HEK293 (cell line): ENCODE data around the gene FGF12.

Experiments used
- CTCF ChIA-PET: fragments of 350-600 bp; formaldehyde crosslinking; extraction: SDS; loops from one replicate; lab custom pipeline; 2021; ENCODE audit warnings: antibody characterized with exemption; lab: Yijun Ruan, JAX
- POLR2A ChIA-PET: fragments of 300-600 bp; formaldehyde crosslinking; extraction: SDS; loops from one replicate; lab custom pipeline; 2020; ENCODE audit warnings: antibody characterized with exemption, inconsistent platforms; lab: Yijun Ruan, JAX
- H3K27ac ChIP-seq: fragments of 200-500 bp; sonication (Bioruptor generic); 2 replicates; pipeline ENCODE4 v1.5.1; 2014; ENCODE audit warnings: low read depth, low read length, control low read depth, inconsistent platforms; ENCODE audit errors: extremely low read depth
- H3K36me3 ChIP-seq, 2 experiments: fragments of 200-500 bp in 1 of 2; sonication (Bioruptor generic) in 1 of 2; 1 replicate in 1 of 2; 2 replicates in 1 of 2; pipeline ENCODE4 v1.5.1; 2014 to 2017; ENCODE audit warnings: inconsistent platforms in 2 of 2, low read length in 2 of 2; ENCODE audit not compliant: control insufficient read depth in 2 of 2, insufficient read depth in 1 of 2
- H3K4me1 ChIP-seq: fragments of 200-500 bp; sonication (Bioruptor generic); 2 replicates; pipeline ENCODE4 v1.5.1; 2014; ENCODE audit warnings: mild to moderate bottlenecking, low read length, inconsistent platforms; ENCODE audit not compliant: control insufficient read depth, insufficient read depth
- H3K4me3 ChIP-seq: 2 replicates; pipeline ENCODE4 v1.5.1; 2011; ENCODE audit warnings: low read depth, mild to moderate bottlenecking, control low read depth, low read length, moderate library complexity
- H3K9me3 ChIP-seq: fragments of 200-500 bp; sonication (Bioruptor generic); 2 replicates; pipeline ENCODE4 v1.5.1; 2014; ENCODE audit warnings: low read depth, low read length, inconsistent platforms; ENCODE audit not compliant: control insufficient read depth, insufficient read depth
- OVOL3 ChIP-seq: fragments of 450-650 bp; formaldehyde crosslinking; IDR thresholded peaks from 2 replicates; pipeline ENCODE4 v1.5.1; 2016; ENCODE audit warnings: missing biosample characterization, missing genetic modification characterization
- PRDM4 ChIP-seq: fragments of 450-650 bp; formaldehyde crosslinking; IDR thresholded peaks from 2 replicates; pipeline ENCODE4 v1.5.1; 2017; ENCODE audit warnings: missing biosample characterization, missing genetic modification characterization
- REPIN1 ChIP-seq: fragments of 450-650 bp; formaldehyde crosslinking; IDR thresholded peaks from 2 replicates; pipeline ENCODE4 v1.5.1; 2017; ENCODE audit warnings: missing biosample characterization, missing genetic modification characterization, low read depth
- SALL2 ChIP-seq: fragments of 450-650 bp; formaldehyde crosslinking; IDR thresholded peaks from 2 replicates; pipeline ENCODE4 v1.5.0; 2017; ENCODE audit warnings: missing biosample characterization, mild to moderate bottlenecking, missing genetic modification characterization, borderline replicate concordance
- TRIM28 ChIP-seq: IDR thresholded peaks from 2 replicates; pipeline ENCODE4 v1.6.1; 2011; ENCODE audit warnings: low read length, control low read depth, borderline replicate concordance
- ZBTB20 ChIP-seq: fragments of 450-650 bp; formaldehyde crosslinking; IDR thresholded peaks from 2 replicates; pipeline ENCODE4 v1.5.1; 2016; ENCODE audit warnings: missing biosample characterization, missing genetic modification characterization
- ZBTB6 ChIP-seq: fragments of 450-650 bp; formaldehyde crosslinking; IDR thresholded peaks from 2 replicates; pipeline ENCODE4 v1.5.1; 2017; ENCODE audit warnings: missing biosample characterization, missing genetic modification characterization
- ZFP3 ChIP-seq: fragments of 450-650 bp; formaldehyde crosslinking; IDR thresholded peaks from 2 replicates; pipeline ENCODE4 v1.5.1; 2016; ENCODE audit warnings: low read depth, missing biosample characterization, missing genetic modification characterization
- ZNF18 ChIP-seq: fragments of 450-650 bp; formaldehyde crosslinking; IDR thresholded peaks from 2 replicates; pipeline ENCODE4 v1.5.1; 2016; ENCODE audit warnings: missing biosample characterization, missing genetic modification characterization
- ZNF37A ChIP-seq: fragments of 450-650 bp; IDR thresholded peaks from 2 replicates; pipeline ENCODE4 v1.5.1; 2018; ENCODE audit warnings: missing biosample characterization, missing genetic modification characterization
- ZNF426 ChIP-seq: fragments of 450-650 bp; formaldehyde crosslinking; IDR thresholded peaks from 2 replicates; pipeline ENCODE4 v1.5.1; 2017; ENCODE audit warnings: missing biosample characterization, missing genetic modification characterization, mild to moderate bottlenecking, inconsistent platforms, moderate library complexity
- ZNF561 ChIP-seq: fragments of 450-650 bp; IDR thresholded peaks from 2 replicates; pipeline ENCODE4 v1.5.1; 2018; ENCODE audit warnings: missing biosample characterization, missing genetic modification characterization, borderline replicate concordance
- ZNF600 ChIP-seq: fragments of 450-650 bp; formaldehyde crosslinking; IDR thresholded peaks from 2 replicates; pipeline ENCODE4 v1.5.1; 2016; ENCODE audit warnings: missing biosample characterization, missing genetic modification characterization
- ZNF692 ChIP-seq: fragments of 450-650 bp; formaldehyde crosslinking; IDR thresholded peaks from 2 replicates; pipeline ENCODE4 v1.5.1; 2016; ENCODE audit warnings: missing biosample characterization, missing genetic modification characterization
- ZNF76 ChIP-seq: fragments of 450-650 bp; formaldehyde crosslinking; IDR thresholded peaks from 2 replicates; pipeline ENCODE4; 2016; ENCODE audit warnings: low read depth, missing biosample characterization, missing genetic modification characterization, borderline replicate concordance
- ZNF776 ChIP-seq: fragments of 450-650 bp; formaldehyde crosslinking; IDR thresholded peaks from 2 replicates; pipeline ENCODE4 v1.5.0; 2017; ENCODE audit warnings: missing biosample characterization, missing genetic modification characterization, borderline replicate concordance
- ZNF830 ChIP-seq: fragments of 450-650 bp; IDR thresholded peaks from 2 replicates; pipeline ENCODE4 v1.5.0; 2018; ENCODE audit warnings: missing biosample characterization, missing genetic modification characterization, low read depth, mild to moderate bottlenecking, moderate library complexity
- ZSCAN18 ChIP-seq: fragments of 450-650 bp; formaldehyde crosslinking; IDR thresholded peaks from 2 replicates; pipeline ENCODE4 v1.5.1; 2016; ENCODE audit warnings: missing biosample characterization, missing genetic modification characterization
- ZSCAN30 ChIP-seq: fragments of 450-650 bp; IDR thresholded peaks from 2 replicates; pipeline ENCODE4 v1.5.1; 2018; ENCODE audit warnings: missing biosample characterization, mild to moderate bottlenecking, missing genetic modification characterization, moderate library complexity

The FGF12 gene

GRCh38 chr3:192553707-192554106, 173.6 kb downstream of the FGF12 start:
- POLR2A ChIA-PET: no interaction called here
- Histone ChIP-seq H3K27ac (no peak overlapping the region), H3K4me3 (no peak overlapping the region), H3K9me3 (no peaks in the 10 kb centered on the region), H3K36me3 (no peaks in the 10 kb centered on the region), H3K4me1 (no peaks in the 10 kb centered on the region)
- CTCF ChIA-PET: no interaction called here
- no peak for TF ChIP-seq ZNF76 (tag by site-specific recombination)
- no peak for TF ChIP-seq ZSCAN30 (tag by site-specific recombination)
- no peak for TF ChIP-seq ZNF830 (tag by site-specific recombination)
- no peak for TF ChIP-seq ZNF692
- TF ChIP-seq REPIN1 (tag by site-specific recombination): no peak

GRCh38 chr3:192550356-192550755, 177.0 kb downstream of the FGF12 start:
- no peaks in the 10 kb centered on the region for H3K9me3 ChIP-seq
- ChIA-PET POLR2A (no interaction called here), CTCF (no interaction called here)
- H3K36me3 ChIP-seq: no peaks in the 10 kb centered on the region
- H3K27ac ChIP-seq: no peak overlapping the region
- no peak overlapping the region for H3K4me3 ChIP-seq
- H3K4me1 ChIP-seq: no peaks in the 10 kb centered on the region
- TF ChIP-seq ZNF426 (tag by site-specific recombination) (no peak), PRDM4 (no peak), ZNF37A (tag by site-specific recombination) (no peak), ZNF561 (tag by site-specific recombination) (no peak), ZNF776 (no peak), ZNF600 (tag by site-specific recombination) (no peak), TRIM28 (no peak), ZFP3 (no peak)

- ChIA-PET CTCF (no interaction called here), POLR2A (no interaction called here)
- TF ChIP-seq ZNF18 (tag by site-specific recombination) (no peak), ZSCAN18 (no peak), ZBTB6 (tag by site-specific recombination) (no peak), SALL2 (tag by site-specific recombination) (no peak), ZBTB20 (tag by site-specific recombination) (no peak), REPIN1 (tag by site-specific recombination) (no peak), OVOL3 (tag by site-specific recombination) (no peak)
- no peaks in the 10 kb centered on the region for H3K4me1 ChIP-seq
- no peaks in the 10 kb centered on the region for H3K9me3 ChIP-seq
- no peak overlapping the region for H3K4me3 ChIP-seq
- no peak overlapping the region for H3K27ac ChIP-seq
- H3K36me3 ChIP-seq: no peaks in the 10 kb centered on the region
Measured at GRCh38 chr3:192545333-192545732, 182.0 kb downstream of the FGF12 start.
